Endometrium (tissue), 2 donors: Measurements from ENCODE around the gene GTF3C1.

ENCODE experiments used
- FAIRE-seq: peaks from 2 replicates; lab custom pipeline; 2012; peaks lifted over from hg19 to GRCh38; lab: Jason Lieb, UNC
- donor health status: control.
- donor health status: control.

The GTF3C1 gene

GRCh38 chr16:27485811-27486210 is 63.9 kb downstream of the GTF3C1 start:
- no peak for FAIRE-seq

GRCh38 chr16:27485126-27485525 is 64.6 kb downstream of the GTF3C1 start:
- FAIRE-seq: no peak

GRCh38 chr16:27483624-27484023 is 66.1 kb downstream of the GTF3C1 start:
- FAIRE-seq: no peak

GRCh38 chr16:27483088-27483437 is 66.7 kb downstream of the GTF3C1 start:
- no peak for FAIRE-seq

GRCh38 chr16:27482397-27483087 is 67.2 kb downstream of the GTF3C1 start:
- FAIRE-seq: no peak

GRCh38 chr16:27481282-27481934 is 68.3 kb downstream of the GTF3C1 start:
- FAIRE-seq: no peak

GRCh38 chr16:27480761-27481160 is 69.0 kb downstream of the GTF3C1 start:
- FAIRE-seq: no peak

- FAIRE-seq: no peak
Measured at GRCh38 chr16:27476240-27476639, 73.5 kb downstream of the GTF3C1 start.

GRCh38 chr16:27475561-27475960 is 74.2 kb downstream of the GTF3C1 start:
- no peak for FAIRE-seq

- FAIRE-seq: no peak
Measured at GRCh38 chr16:27474921-27475320, 74.8 kb downstream of the GTF3C1 start.

GRCh38 chr16:27474041-27474440 is 75.7 kb downstream of the GTF3C1 start:
- FAIRE-seq: no peak

GRCh38 chr16:27473101-27473900 is 76.4 kb downstream of the GTF3C1 start:
- FAIRE-seq: no peak

- no peak for FAIRE-seq
Measured at GRCh38 chr16:27472091-27473020, 77.4 kb downstream of the GTF3C1 start.

GRCh38 chr16:27471661-27472060 is 78.1 kb downstream of the GTF3C1 start:
- no peak for FAIRE-seq

- FAIRE-seq: no peak
Measured at GRCh38 chr16:27470567-27471431, 78.9 kb downstream of the GTF3C1 start.

GRCh38 chr16:27468941-27469531 is 80.7 kb downstream of the GTF3C1 start:
- FAIRE-seq: no peak

GRCh38 chr16:27465483-27465879 is 84.2 kb downstream of the GTF3C1 start:
- FAIRE-seq: no peak

- no peak for FAIRE-seq
Measured at GRCh38 chr16:27464626-27465482, 84.9 kb downstream of the GTF3C1 start.

GRCh38 chr16:27463741-27464591 is 85.7 kb downstream of the GTF3C1 start:
- FAIRE-seq: no peak
